HEK293 (cell line): Measurements from ENCODE around the gene AMD1.

Experiments used
- FEZF1 ChIP-seq: fragments of 450-650 bp; formaldehyde crosslinking; IDR thresholded peaks from 2 replicates; pipeline ENCODE4 v1.5.1; 2016; ENCODE audit warnings: missing biosample characterization, missing genetic modification characterization
- HOXA7 ChIP-seq: sonication (generic); formaldehyde crosslinking; IDR thresholded peaks from 2 replicates; pipeline ENCODE4 v1.8.1; 2022; ENCODE audit warnings: missing genetic modification reagents, borderline replicate concordance
- KLF16 ChIP-seq: fragments of 450-650 bp; formaldehyde crosslinking; IDR thresholded peaks from 2 replicates; pipeline ENCODE4 v1.5.1; 2017; ENCODE audit warnings: missing biosample characterization, missing genetic modification characterization
- MZF1 ChIP-seq: fragments of 450-650 bp; formaldehyde crosslinking; IDR thresholded peaks from 2 replicates; pipeline ENCODE4 v1.5.1; 2017; ENCODE audit warnings: missing biosample characterization, missing genetic modification characterization, borderline replicate concordance
- OVOL3 ChIP-seq: fragments of 450-650 bp; formaldehyde crosslinking; IDR thresholded peaks from 2 replicates; pipeline ENCODE4 v1.5.1; 2016; ENCODE audit warnings: missing biosample characterization, missing genetic modification characterization
- PRDM1 ChIP-seq: fragments of 450-650 bp; formaldehyde crosslinking; IDR thresholded peaks from 2 replicates; pipeline ENCODE4; 2016; ENCODE audit warnings: missing biosample characterization, missing genetic modification characterization
- SCRT1 ChIP-seq: fragments of 450-650 bp; formaldehyde crosslinking; IDR thresholded peaks from 2 replicates; pipeline ENCODE4 v1.5.1; 2016; ENCODE audit warnings: missing biosample characterization, missing genetic modification characterization, borderline replicate concordance
- SP2 ChIP-seq: fragments of 450-650 bp; formaldehyde crosslinking; IDR thresholded peaks from 2 replicates; pipeline ENCODE4 v1.5.1; 2016; ENCODE audit warnings: missing biosample characterization, missing genetic modification characterization
- SP3 ChIP-seq: fragments of 450-650 bp; formaldehyde crosslinking; IDR thresholded peaks from 2 replicates; pipeline ENCODE4 v1.5.1; 2016; ENCODE audit warnings: missing biosample characterization, missing genetic modification characterization
- ZBTB8A ChIP-seq: fragments of 450-650 bp; formaldehyde crosslinking; IDR thresholded peaks from 2 replicates; pipeline ENCODE4 v1.5.1; 2016; ENCODE audit warnings: missing biosample characterization, missing genetic modification characterization
- ZFHX2 ChIP-seq: fragments of 450-650 bp; formaldehyde crosslinking; conservative IDR thresholded peaks from 2 replicates; pipeline ENCODE4 v1.5.1; 2016; ENCODE audit warnings: missing biosample characterization, missing genetic modification characterization
- ZNF140 ChIP-seq: fragments of 450-650 bp; formaldehyde crosslinking; IDR thresholded peaks from 2 replicates; pipeline ENCODE4 v1.5.1; 2016; ENCODE audit warnings: missing biosample characterization, missing genetic modification characterization
- ZNF184 ChIP-seq: fragments of 450-650 bp; IDR thresholded peaks from 2 replicates; pipeline ENCODE4 v1.5.1; 2018; ENCODE audit warnings: missing biosample characterization, mild to moderate bottlenecking, missing genetic modification characterization
- ZNF211 ChIP-seq: fragments of 450-650 bp; formaldehyde crosslinking; IDR thresholded peaks from 2 replicates; pipeline ENCODE4 v1.5.1; 2016; ENCODE audit warnings: low read depth, missing biosample characterization, missing genetic modification characterization
- ZNF223 ChIP-seq: fragments of 450-650 bp; formaldehyde crosslinking; IDR thresholded peaks from 2 replicates; pipeline ENCODE4 v1.5.1; 2016; ENCODE audit warnings: missing biosample characterization, missing genetic modification characterization
- ZNF274 ChIP-seq, 2 experiments: fragments of 200-500 bp in 1 of 2; fragments of 450-650 bp in 1 of 2; sonication (Bioruptor generic) in 1 of 2; formaldehyde crosslinking in 1 of 2; IDR thresholded peaks; 2 replicates each; pipeline versions ENCODE4 v1.5.1 to v1.6.1; 2014 to 2016; ENCODE audit warnings: borderline replicate concordance in 1 of 2, inconsistent platforms in 1 of 2, low read length in 1 of 2, missing biosample characterization in 1 of 2, missing genetic modification characterization in 1 of 2
- ZNF391 ChIP-seq: fragments of 450-650 bp; formaldehyde crosslinking; IDR thresholded peaks from 2 replicates; pipeline ENCODE4 v1.5.1; 2016; ENCODE audit warnings: low read depth, missing biosample characterization, missing genetic modification characterization, borderline replicate concordance
- ZNF449 ChIP-seq: fragments of 450-650 bp; formaldehyde crosslinking; IDR thresholded peaks from 2 replicates; pipeline ENCODE4 v1.5.1; 2017; ENCODE audit warnings: missing biosample characterization, mild to moderate bottlenecking, missing genetic modification characterization, moderate library complexity
- ZNF518A ChIP-seq: fragments of 450-650 bp; formaldehyde crosslinking; conservative IDR thresholded peaks from 2 replicates; pipeline ENCODE4 v1.5.1; 2016; ENCODE audit warnings: low read depth, missing biosample characterization, missing genetic modification characterization
- ZNF555 ChIP-seq: fragments of 450-650 bp; formaldehyde crosslinking; conservative IDR thresholded peaks from 2 replicates; pipeline ENCODE4 v1.5.1; 2017; ENCODE audit warnings: missing biosample characterization, mild to moderate bottlenecking, missing genetic modification characterization, inconsistent platforms
- ZNF558 ChIP-seq: fragments of 450-650 bp; formaldehyde crosslinking; IDR thresholded peaks from 2 replicates; pipeline ENCODE4 v1.5.1; 2016; ENCODE audit warnings: missing biosample characterization, missing genetic modification characterization
- ZNF585B ChIP-seq: fragments of 450-650 bp; formaldehyde crosslinking; IDR thresholded peaks from 2 replicates; pipeline ENCODE4 v1.5.1; 2016; ENCODE audit warnings: missing biosample characterization, missing genetic modification characterization
- ZNF600 ChIP-seq: fragments of 450-650 bp; formaldehyde crosslinking; IDR thresholded peaks from 2 replicates; pipeline ENCODE4 v1.5.1; 2016; ENCODE audit warnings: missing biosample characterization, missing genetic modification characterization
- ZNF624 ChIP-seq: fragments of 450-650 bp; formaldehyde crosslinking; IDR thresholded peaks from 2 replicates; pipeline ENCODE4 v1.5.1; 2017; ENCODE audit warnings: missing biosample characterization, missing genetic modification characterization
- ZNF670 ChIP-seq: fragments of 450-650 bp; formaldehyde crosslinking; IDR thresholded peaks from 2 replicates; pipeline ENCODE4 v1.5.1; 2016; ENCODE audit warnings: missing biosample characterization, missing genetic modification characterization, low read depth
- ZNF701 ChIP-seq: fragments of 450-650 bp; formaldehyde crosslinking; IDR thresholded peaks from 2 replicates; pipeline ENCODE4 v1.5.1; 2016; ENCODE audit warnings: missing biosample characterization, missing genetic modification characterization
- ZNF747 ChIP-seq: fragments of 450-650 bp; formaldehyde crosslinking; IDR thresholded peaks from 2 replicates; pipeline ENCODE4 v1.5.1; 2016; ENCODE audit warnings: missing biosample characterization, missing genetic modification characterization
- ZSCAN30 ChIP-seq: fragments of 450-650 bp; IDR thresholded peaks from 2 replicates; pipeline ENCODE4 v1.5.1; 2018; ENCODE audit warnings: missing biosample characterization, mild to moderate bottlenecking, missing genetic modification characterization, moderate library complexity
- TF ChIP-seq, protein P1 (sequence below): sonication (generic); formaldehyde crosslinking; IDR thresholded peaks from 2 replicates; pipeline ENCODE4 v1.8.1; 2022; ENCODE audit warnings: mild to moderate bottlenecking, moderate library complexity, missing genetic modification reagents
- TF ChIP-seq, protein P2 (sequence below): fragments of 450-650 bp; IDR thresholded peaks from 2 replicates; pipeline ENCODE4 v1.5.1; 2018; ENCODE audit warnings: missing biosample characterization, missing genetic modification characterization
- TF ChIP-seq, protein P3 (sequence below): fragments of 450-650 bp; formaldehyde crosslinking; IDR thresholded peaks from 2 replicates; pipeline ENCODE4 v1.5.1; 2016; ENCODE audit warnings: missing biosample characterization, missing genetic modification characterization

AMD1 gene

DNA sequence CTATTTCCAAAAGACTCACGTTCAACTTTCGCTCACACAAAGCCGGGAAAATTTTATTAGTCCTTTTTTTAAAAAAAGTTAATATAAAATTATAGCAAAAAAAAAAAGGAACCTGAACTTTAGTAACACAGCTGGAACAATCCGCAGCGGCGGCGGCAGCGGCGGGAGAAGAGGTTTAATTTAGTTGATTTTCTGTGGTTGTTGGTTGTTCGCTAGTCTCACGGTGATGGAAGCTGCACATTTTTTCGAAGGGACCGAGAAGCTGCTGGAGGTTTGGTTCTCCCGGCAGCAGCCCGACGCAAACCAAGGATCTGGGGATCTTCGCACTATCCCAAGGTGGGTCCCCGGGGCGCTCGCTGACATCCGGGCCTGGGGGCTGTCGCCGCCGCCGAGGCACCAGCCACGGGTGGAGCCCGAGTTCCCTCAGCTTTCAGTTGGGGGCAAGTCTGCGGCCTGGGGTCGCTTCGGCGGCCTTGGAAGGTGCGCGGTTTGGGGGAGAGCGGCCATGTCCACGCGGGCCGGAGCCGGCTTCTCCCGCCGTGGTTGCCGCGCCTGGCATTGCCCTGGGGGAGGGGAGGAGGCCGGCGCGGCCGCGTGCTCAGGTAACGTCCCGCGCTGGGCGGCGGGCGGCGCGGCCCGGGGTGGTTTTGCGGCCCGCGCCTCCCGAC lies 429 bp downstream of the AMD1 start (continued):
- TF ChIP-seq SCRT1 (tag by site-specific recombination) (no peak), ZNF274 (IDR thresholded peaks at IDR 0.05; ENCODE audit: low read length) (no peak), ZNF274 (tag by site-specific recombination; IDR thresholded peaks at IDR 0.05; ENCODE audit: borderline replicate concordance) (no peak), ZNF555 (tag by site-specific recombination) (no peak), KLF16 (tag by site-specific recombination) (no peak), HOXA7 (no peak), ZSCAN30 (tag by site-specific recombination) (peak; percentile 69; the same call in 1 of the 2 replicates), ZNF624 (tag by site-specific recombination) (no peak), ZNF391 (tag by site-specific recombination) (no peak), ZNF701 (no peak), PRDM1 (no peak), ZFHX2 (tag by site-specific recombination) (no peak; the same call in 1 of the 2 replicates), SP2 (tag by site-specific recombination) (no peak), FEZF1 (tag by site-specific recombination) (no peak), ZNF184 (tag by site-specific recombination) (peak; percentile 0), ZNF223 (tag by site-specific recombination) (no peak), ZNF449 (tag by site-specific recombination) (no peak), ZNF585B (no peak), ZNF140 (tag by site-specific recombination) (no peak), OVOL3 (peak; percentile 41; the same call in 1 of the 2 replicates), ZNF670 (no peak), ZNF600 (tag by site-specific recombination) (no peak), ZNF518A (no peak), ZNF211 (tag by site-specific recombination) (no peak), SP3 (tag by site-specific recombination) (no peak), ZBTB8A (tag by site-specific recombination) (no peak), MZF1 (no peak), ZNF558 (tag by site-specific recombination) (no peak), ZNF747 (tag by site-specific recombination) (no peak)
- TF ChIP-seq, protein P1, sequence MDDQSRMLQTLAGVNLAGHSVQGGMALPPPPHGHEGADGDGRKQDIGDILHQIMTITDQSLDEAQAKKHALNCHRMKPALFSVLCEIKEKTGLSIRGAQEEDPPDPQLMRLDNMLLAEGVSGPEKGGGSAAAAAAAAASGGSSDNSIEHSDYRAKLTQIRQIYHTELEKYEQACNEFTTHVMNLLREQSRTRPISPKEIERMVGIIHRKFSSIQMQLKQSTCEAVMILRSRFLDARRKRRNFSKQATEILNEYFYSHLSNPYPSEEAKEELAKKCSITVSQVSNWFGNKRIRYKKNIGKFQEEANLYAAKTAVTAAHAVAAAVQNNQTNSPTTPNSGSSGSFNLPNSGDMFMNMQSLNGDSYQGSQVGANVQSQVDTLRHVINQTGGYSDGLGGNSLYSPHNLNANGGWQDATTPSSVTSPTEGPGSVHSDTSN (CRISPR knock-in tag) = 0 out of 2 replicates have a peak, but pooled peaks have one; percentile 75
- TF ChIP-seq, protein P2, sequence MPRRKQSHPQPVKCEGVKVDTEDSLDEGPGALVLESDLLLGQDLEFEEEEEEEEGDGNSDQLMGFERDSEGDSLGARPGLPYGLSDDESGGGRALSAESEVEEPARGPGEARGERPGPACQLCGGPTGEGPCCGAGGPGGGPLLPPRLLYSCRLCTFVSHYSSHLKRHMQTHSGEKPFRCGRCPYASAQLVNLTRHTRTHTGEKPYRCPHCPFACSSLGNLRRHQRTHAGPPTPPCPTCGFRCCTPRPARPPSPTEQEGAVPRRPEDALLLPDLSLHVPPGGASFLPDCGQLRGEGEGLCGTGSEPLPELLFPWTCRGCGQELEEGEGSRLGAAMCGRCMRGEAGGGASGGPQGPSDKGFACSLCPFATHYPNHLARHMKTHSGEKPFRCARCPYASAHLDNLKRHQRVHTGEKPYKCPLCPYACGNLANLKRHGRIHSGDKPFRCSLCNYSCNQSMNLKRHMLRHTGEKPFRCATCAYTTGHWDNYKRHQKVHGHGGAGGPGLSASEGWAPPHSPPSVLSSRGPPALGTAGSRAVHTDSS = no peak
- TF ChIP-seq, protein P3, sequence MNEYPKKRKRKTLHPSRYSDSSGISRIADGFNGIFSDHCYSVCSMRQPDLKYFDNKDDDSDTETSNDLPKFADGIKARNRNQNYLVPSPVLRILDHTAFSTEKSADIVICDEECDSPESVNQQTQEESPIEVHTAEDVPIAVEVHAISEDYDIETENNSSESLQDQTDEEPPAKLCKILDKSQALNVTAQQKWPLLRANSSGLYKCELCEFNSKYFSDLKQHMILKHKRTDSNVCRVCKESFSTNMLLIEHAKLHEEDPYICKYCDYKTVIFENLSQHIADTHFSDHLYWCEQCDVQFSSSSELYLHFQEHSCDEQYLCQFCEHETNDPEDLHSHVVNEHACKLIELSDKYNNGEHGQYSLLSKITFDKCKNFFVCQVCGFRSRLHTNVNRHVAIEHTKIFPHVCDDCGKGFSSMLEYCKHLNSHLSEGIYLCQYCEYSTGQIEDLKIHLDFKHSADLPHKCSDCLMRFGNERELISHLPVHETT (tag by site-specific recombination) = no peak
